Activated T-cell treated with anti-CD3 and anti-CD28 coated beads, Interleukin-2, amount 50 U/mL, for 72 hours (primary cell): Measurements from ENCODE around the gene MUC22. TPM values are rescaled to one million over a fixed set of nuclear protein-coding genes. Genes with fewer than 3 reads are reported as not detected.
"Not testable (repeated sequence)": the region's sequence is repeated elsewhere in the genome, so short reads cannot be mapped to it uniquely, and the experiment has no call there.

Experiments used
- ATAC-seq, 2 donors: fragments of 150-1000 bp; cut with Tn5 transposase; replicated peaks in 1 of 2; 2 replicates each; pipeline ENCODE4 v1.10.0; 2021; ENCODE audit warnings: moderate library complexity in 2 of 2, mild to moderate bottlenecking in 1 of 2
- DNase-seq, 2 donors: peaks; one replicate each; pipeline ENCODE4 v3.0.0; 2021 to 2022; ENCODE audit warnings: mixed read lengths in 1 of 2
- H3K27ac Mint-ChIP-seq: one replicate; pipeline ENCODE4 v1.8.0; 2022; ENCODE audit warnings: mild to moderate bottlenecking, moderate library complexity, mixed read lengths
- H3K27me3 Mint-ChIP-seq: one replicate; pipeline ENCODE4 v1.8.0; 2022; ENCODE audit warnings: low read depth, mixed read lengths
- H3K36me3 Mint-ChIP-seq, 2 donors: one replicate each; pipeline ENCODE4 v1.8.0; 2022; ENCODE audit warnings: mixed read lengths in 2 of 2, mild to moderate bottlenecking in 1 of 2; ENCODE audit not compliant: insufficient read depth in 2 of 2
- H3K4me1 Mint-ChIP-seq: one replicate; pipeline ENCODE4 v1.8.0; 2022; ENCODE audit warnings: low read depth, mixed read lengths
- H3K4me3 Mint-ChIP-seq, 2 donors: one replicate each; pipeline ENCODE4 v1.8.0; 2022; ENCODE audit warnings: mild to moderate bottlenecking in 2 of 2, mixed read lengths in 2 of 2, moderate library complexity in 2 of 2
- H3K9me3 Mint-ChIP-seq, 2 donors: one replicate each; pipeline ENCODE4 v1.8.0; 2022; ENCODE audit warnings: mixed read lengths in 2 of 2
- total RNA-seq, 2 donors: library from RNA; stranded (reverse); gene quantifications; one replicate each; pipeline ENCODE4 v1.2.3, GENCODE V29; 2022

MUC22 gene
- total RNA-seq, 2 donors from 2014 or later = not detected

DNA sequence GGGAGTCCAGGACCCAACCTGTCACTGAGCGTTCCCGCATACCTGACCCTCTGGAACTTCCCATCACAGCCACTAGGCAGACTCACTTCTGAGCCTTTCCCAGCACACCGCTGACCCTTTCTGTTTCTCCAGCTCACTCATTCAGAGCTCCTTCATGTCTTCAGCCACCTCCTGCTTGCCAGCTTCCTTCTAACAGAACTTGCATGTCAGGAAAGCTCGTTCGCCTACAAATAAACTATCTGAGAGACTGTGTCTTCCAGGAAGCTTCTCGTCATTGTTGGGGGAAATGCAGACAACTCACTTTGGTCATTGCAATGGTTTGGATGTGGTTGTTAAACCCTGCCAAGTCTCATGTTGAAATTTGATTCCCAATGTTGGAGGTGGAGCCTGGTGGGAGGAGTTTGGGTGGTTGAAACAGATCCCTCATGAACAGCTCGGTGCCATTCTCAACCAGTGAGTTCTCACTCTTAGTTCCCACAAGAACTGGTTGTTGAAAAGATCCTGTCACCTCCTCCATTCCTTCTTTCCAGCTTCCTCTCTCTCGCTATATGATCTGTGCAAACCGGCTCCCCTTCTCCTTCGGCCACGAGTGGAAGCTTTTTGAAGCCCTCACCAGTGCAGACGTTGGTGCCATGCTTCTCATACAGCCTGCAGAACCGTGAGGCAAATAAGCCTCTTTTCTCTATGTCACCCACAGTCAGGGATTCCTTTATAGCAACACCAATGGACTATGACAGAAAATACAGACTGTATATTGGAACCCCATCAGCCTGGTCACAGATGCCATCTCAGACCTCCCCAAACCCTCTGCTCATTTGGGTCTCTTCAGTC, 28.1 kb upstream of the MUC22 start:
- ATAC-seq = no peak
- Mint-ChIP-seq H3K27ac (no peak overlapping the region), H3K4me3 (peak overlapping the region in 1 of 2 donors; percentile 6), H3K27me3 (peaks cover 40% of the 10 kb centered on the region), H3K4me1 (peaks cover 22% of the 10 kb centered on the region), H3K9me3 (no peaks in the 10 kb centered on the region), H3K36me3 (no peaks in the 10 kb centered on the region)
- DNase-seq = no peak

DNA sequence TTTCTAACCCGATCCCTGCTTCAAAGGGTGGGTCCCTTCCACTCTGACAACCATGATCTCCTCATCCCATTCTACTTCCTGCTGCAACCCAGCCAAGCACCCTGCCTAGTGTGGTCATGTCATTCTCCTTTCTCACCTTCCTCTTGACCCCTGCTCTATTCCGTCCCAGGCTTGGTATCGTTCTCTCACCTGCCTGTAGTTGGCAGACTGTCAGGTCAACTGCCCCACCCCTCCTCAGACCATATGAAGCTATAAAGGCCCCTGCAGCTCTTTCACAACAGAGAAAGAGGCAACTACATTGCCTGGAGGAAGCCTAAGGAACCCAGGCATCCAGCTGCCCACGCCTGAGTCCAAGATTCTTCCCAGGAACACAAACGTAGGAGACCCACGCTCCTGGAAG, 26.8 kb upstream of the MUC22 start, which contains the start of gene MUC21:
MUC21 (plus strand) TSS at position 280 of the 400 bp plus-strand sequence. CDS start 241 bp downstream, outside the sequence.
- Mint-ChIP-seq H3K4me1 (peaks cover 22% of the 10 kb centered on the region), H3K9me3 (no peaks in the 10 kb centered on the region), H3K4me3 (no peak within 1 kb of the TSS), H3K27ac (no peak within 1 kb of the TSS), H3K36me3 (no peaks in the 10 kb centered on the region), H3K27me3 (peaks cover 32% of the 10 kb centered on the region)
- ATAC-seq = no peak
- DNase-seq = no peak

DNA sequence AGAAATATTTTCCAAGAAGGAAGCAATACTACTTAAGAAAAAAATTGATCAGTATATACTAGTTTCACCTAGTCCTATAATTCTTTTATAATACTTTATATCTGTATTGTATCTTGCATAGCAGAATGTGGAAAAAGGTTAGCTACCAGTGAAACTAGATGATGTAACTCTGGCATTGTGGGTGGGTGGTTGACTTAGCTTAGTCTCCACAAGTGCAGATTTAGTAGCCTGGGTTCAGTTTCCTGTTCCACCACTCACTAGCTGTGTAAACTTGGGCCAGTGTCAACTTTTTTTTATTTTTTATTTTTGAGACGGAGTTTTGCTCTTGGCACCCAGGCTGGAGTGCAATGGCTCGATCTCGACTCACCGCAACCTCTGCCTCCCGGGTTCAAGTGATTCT, 24.8 kb upstream of the MUC22 start:
- Mint-ChIP-seq H3K27me3 (peaks cover 30% of the 10 kb centered on the region), H3K4me1 (peaks cover 29% of the 10 kb centered on the region), H3K36me3 (no peaks in the 10 kb centered on the region), H3K9me3 (no peaks in the 10 kb centered on the region), H3K4me3 (no peak overlapping the region), H3K27ac (no peak overlapping the region)
- ATAC-seq (peak; percentile 88 to 89), DNase-seq (peak; percentile 37 to 44)

DNA sequence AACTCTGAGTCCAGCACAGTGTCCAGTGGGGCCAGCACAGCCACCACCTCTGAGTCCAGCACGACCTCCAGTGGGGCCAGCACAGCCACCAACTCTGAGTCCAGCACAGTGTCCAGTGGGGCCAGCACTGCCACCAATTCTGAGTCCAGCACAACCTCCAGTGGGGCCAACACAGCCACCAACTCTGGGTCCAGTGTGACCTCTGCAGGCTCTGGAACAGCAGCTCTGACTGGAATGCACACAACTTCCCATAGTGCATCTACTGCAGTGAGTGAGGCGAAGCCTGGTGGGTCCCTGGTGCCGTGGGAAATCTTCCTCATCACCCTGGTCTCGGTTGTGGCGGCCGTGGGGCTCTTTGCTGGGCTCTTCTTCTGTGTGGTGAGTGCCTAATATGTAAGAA, 23.0 kb upstream of the MUC22 start:
- no peaks in the 10 kb centered on the region for H3K36me3 Mint-ChIP-seq
- no peaks in the 10 kb centered on the region for H3K9me3 Mint-ChIP-seq
- peaks cover 33% of the 10 kb centered on the region for H3K4me1 Mint-ChIP-seq
- ATAC-seq = no peak
- H3K27ac Mint-ChIP-seq = no peak overlapping the region
- H3K4me3 Mint-ChIP-seq = no peak overlapping the region
- no peak for DNase-seq
- peaks cover 17% of the 10 kb centered on the region for H3K27me3 Mint-ChIP-seq

DNA sequence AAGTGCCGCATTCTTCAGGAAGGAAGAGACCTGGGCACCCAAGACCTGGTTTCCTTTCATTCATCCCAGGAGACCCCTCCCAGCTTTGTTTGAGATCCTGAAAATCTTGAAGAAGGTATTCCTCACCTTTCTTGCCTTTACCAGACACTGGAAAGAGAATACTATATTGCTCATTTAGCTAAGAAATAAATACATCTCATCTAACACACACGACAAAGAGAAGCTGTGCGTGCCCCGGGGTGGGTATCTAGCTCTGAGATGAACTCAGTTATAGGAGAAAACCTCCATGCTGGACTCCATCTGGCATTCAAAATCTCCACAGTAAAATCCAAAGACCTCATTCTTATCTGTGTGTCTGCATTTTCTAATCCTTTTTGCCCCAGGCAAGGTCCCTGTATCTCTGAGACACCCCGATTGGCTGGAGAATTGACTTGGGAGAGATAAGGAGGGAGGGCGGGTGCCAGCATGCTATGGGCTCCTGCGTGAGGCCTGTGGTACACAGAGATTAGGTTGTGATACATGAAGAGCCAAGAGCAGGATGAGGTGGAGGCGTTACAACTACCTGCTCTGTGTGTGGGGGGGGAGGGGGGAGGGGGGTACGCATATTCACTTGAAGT, 22.0 kb upstream of the MUC22 start:
- DNase-seq (no peak), ATAC-seq (no peak)
- Mint-ChIP-seq H3K27ac (no peak overlapping the region), H3K9me3 (no peaks in the 10 kb centered on the region), H3K4me3 (no peak overlapping the region), H3K27me3 (peaks cover 7% of the 10 kb centered on the region), H3K4me1 (peaks cover 27% of the 10 kb centered on the region), H3K36me3 (no peaks in the 10 kb centered on the region)

DNA sequence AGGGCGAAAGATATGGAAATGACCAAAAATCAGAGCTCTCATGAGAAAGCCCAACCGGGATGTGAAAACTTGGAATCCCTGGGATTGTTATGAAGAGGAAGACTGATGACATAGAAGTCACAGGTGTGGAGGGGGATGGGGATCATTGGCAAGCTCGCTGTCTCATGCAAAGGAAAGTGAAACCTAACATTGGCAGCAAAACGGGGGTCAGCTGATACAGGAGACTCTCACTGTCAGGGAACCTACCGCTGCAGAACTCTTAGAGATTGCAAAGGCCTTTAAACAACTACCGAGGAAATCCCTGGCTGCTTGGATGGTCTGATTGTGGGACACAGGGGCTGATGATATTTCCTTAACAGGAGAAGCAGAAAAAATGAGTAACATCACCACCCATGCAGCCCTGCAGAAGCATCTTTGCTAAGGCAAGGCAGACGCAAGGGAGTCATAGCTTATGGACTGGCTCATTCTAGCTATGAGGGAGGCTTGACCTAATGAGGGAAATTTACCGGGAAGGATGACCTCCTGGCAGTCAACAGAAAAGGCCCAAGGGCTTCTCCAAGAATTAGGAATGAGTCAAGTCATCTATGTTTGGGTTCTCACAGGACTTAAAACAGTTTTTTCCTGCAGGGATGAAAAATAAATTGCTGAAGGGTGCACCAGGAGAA, 19.7 kb upstream of the MUC22 start:
- Mint-ChIP-seq H3K27ac (no peak overlapping the region), H3K4me1 (peaks cover 20% of the 10 kb centered on the region), H3K27me3 (no peaks in the 10 kb centered on the region), H3K36me3 (no peaks in the 10 kb centered on the region), H3K4me3 (peak overlapping the region; percentile 50 to 62), H3K9me3 (no peaks in the 10 kb centered on the region)
- ATAC-seq (peak; percentile 60 to 66), DNase-seq (peak; percentile 19 to 32)

DNA sequence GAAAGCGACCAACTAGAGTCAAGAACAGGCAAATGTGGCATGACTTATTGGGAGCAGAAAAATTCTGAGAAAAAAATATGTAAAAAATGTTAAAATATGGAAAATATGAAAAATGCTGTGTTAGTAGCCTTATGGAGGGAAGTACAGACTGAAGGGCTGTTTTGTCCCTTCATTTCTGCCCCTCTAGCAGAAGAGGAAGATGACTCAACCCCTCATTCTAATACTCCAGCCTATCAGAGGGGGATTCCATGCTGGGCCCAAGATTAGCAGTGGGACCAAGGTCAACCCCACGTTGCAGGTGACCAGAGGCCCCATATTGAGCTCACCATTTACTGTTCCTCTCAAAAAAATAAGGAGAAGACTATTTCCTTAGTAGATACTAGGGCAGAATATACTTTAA, 18.4 kb upstream of the MUC22 start:
- H3K36me3 Mint-ChIP-seq = no peaks in the 10 kb centered on the region
- ATAC-seq = no peak
- H3K9me3 Mint-ChIP-seq = no peaks in the 10 kb centered on the region

DNA sequence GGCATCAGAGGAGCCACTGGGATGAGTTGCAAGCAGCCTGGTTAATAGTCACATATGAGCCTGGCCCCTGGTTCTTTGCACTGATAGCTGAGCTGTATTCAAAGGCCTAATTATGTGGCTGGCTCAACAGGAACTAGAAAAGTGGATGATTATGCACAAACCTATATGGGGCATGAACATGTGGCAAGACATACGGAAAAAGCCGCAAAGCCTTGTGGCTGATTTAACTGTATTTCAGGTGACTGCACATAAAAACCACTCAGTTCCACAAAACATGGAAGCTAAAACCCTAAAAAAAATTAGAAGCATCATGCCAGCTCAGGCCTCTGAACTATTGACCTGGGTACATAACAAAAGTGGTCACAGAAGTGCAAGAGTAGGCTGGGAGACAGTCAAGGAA, 13.0 kb upstream of the MUC22 start:
- Mint-ChIP-seq H3K27me3 (no peaks in the 10 kb centered on the region), H3K4me3 (no peak overlapping the region), H3K27ac (no peak overlapping the region), H3K36me3 (no peaks in the 10 kb centered on the region), H3K4me1 (no peaks in the 10 kb centered on the region), H3K9me3 (no peaks in the 10 kb centered on the region)
- DNase-seq = no peak
- no peak for ATAC-seq

More for the DNA sequence above, 18.4 kb upstream of the MUC22 start:
- Mint-ChIP-seq H3K4me1 (peaks cover 13% of the 10 kb centered on the region), H3K27me3 (no peaks in the 10 kb centered on the region), H3K4me3 (no peak overlapping the region), H3K27ac (no peak overlapping the region)
- no peak for DNase-seq

DNA sequence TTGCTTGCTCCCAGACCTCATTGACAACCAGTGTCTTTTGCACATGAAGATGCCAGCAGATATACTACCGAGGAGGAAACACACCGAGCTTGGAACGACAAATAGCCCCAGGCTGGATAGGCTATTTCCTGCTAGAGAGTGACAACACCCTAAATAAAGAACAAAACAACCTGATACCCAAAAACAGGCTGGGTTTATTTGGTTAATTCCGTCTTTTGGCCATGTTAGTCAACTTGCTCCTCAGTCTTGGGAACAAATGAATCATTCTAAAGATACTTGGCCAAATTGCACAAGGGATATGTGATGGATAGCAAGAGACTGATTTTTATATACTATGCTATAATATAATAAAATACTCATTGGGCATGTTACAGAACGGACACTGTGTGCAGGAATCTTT, 11.5 kb upstream of the MUC22 start:
- Mint-ChIP-seq H3K27me3 (no peaks in the 10 kb centered on the region), H3K4me1 (no peaks in the 10 kb centered on the region), H3K36me3 (no peaks in the 10 kb centered on the region), H3K9me3 (no peaks in the 10 kb centered on the region), H3K27ac (no peak overlapping the region), H3K4me3 (no peak overlapping the region)
- DNase-seq (no peak), ATAC-seq (no peak)

DNA sequence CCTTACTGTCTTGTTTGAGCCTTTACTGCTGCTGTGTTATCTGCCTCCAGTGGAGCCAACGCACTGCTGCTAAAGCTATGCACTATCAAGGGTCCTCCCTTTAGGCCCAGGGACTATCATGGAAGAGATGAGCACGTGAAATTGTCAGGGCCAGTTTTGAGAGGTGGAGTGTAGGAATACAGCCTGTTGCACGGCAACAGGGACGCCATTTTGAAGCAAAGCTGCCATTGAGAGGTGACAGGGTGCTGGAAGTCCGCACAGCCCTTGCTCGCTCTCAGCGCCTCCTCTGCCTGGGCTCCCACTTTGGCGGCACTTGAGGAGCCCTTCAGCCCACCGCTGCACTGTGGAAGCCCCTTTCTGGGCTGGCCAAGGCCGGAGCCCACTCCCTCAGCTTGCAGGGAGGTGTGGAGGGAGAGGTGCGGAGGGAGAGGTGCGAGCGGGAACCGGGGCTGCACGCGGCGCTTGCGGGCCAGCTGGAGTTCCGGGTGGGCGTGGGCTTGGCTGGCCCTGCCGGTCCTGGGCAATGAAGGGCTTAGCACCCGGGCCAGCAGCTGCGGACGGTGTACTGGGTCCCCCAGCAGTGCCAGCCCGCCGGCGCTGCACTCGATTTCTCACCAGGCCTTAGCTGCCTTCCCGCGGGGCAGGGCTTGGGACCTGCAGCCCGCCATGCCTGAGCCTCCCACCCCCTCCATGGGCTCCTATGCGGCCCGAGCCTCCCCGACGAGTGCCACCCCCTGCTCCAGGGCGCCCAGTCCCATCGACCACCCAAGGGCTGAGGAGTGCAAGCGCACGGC, 10.0 kb upstream of the MUC22 start:
- H3K9me3 Mint-ChIP-seq, DNase-seq, H3K36me3 Mint-ChIP-seq, H3K27ac Mint-ChIP-seq, H3K4me3 Mint-ChIP-seq, ATAC-seq, H3K27me3 Mint-ChIP-seq: not testable (repeated sequence)
- peaks cover 14% of the 10 kb centered on the region for H3K4me1 Mint-ChIP-seq

DNA sequence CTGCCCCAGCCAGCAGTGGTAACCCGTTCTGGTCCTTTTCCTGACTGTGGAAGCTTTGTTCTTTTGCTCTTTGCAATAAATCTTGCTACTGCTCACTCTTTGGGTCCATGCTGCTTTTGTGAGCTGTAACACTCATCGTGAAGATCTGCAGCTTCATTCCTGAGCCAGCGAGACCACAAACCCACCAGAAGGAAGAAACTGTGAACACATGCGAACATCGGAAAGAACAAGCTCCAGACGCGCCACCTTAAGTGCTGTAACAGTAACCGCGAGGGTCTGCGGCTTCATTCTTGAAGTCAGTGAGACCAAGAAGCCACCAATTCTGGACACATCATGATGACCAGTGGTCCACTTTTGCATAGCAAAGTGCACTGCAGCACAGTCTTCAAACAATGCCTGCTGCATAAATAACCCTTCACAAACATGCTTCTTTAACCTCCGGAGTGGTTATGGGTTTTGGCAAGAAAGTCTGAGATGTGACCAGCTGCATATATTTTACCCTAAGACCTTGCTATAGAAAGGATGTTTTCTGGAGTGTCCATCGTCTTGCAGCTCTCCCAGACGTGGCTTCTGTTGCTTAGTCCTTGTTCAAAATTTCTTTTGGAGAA, 8.9 kb upstream of the MUC22 start:
- H3K27me3 Mint-ChIP-seq = peaks cover 6% of the 10 kb centered on the region

DNA sequence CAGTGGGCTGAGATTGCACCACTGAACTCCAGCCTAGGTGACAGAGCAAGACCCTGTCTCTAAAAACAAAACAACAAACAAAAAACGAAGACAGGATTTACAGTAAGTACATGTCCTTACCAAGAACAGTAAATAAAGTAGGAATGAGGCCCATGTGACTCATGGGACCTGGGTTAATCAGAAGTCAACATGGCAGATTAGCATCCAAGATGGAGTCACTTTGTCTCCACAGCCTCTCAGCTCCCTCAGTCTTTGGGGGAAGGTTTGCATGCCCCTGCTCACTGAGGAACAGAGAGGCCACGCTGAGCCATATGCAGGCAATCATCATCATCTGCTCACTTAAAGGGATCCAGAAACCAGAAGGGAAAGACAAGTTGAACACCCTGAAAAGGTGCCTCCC, 7.8 kb upstream of the MUC22 start:
- Mint-ChIP-seq H3K4me3 (no peak overlapping the region), H3K36me3 (no peaks in the 10 kb centered on the region)

More for the DNA sequence above, 8.9 kb upstream of the MUC22 start:
- no peaks in the 10 kb centered on the region for H3K9me3 Mint-ChIP-seq
- ATAC-seq = no peak
- no peak for DNase-seq
- H3K4me1 Mint-ChIP-seq = peaks cover 15% of the 10 kb centered on the region
- H3K36me3 Mint-ChIP-seq = no peaks in the 10 kb centered on the region
- peak overlapping the region in 1 of 2 donors; percentile 7 for H3K4me3 Mint-ChIP-seq
- H3K27ac Mint-ChIP-seq = no peak overlapping the region

More for the DNA sequence above, 7.8 kb upstream of the MUC22 start:
- no peak overlapping the region for H3K27ac Mint-ChIP-seq
- ATAC-seq = no peak
- H3K4me1 Mint-ChIP-seq = peaks cover 15% of the 10 kb centered on the region
- H3K9me3 Mint-ChIP-seq = no peaks in the 10 kb centered on the region
- peaks cover 6% of the 10 kb centered on the region for H3K27me3 Mint-ChIP-seq
- DNase-seq = no peak
